Measurements from ENCODE around the gene SPEG.

SPEG gene

DNA sequence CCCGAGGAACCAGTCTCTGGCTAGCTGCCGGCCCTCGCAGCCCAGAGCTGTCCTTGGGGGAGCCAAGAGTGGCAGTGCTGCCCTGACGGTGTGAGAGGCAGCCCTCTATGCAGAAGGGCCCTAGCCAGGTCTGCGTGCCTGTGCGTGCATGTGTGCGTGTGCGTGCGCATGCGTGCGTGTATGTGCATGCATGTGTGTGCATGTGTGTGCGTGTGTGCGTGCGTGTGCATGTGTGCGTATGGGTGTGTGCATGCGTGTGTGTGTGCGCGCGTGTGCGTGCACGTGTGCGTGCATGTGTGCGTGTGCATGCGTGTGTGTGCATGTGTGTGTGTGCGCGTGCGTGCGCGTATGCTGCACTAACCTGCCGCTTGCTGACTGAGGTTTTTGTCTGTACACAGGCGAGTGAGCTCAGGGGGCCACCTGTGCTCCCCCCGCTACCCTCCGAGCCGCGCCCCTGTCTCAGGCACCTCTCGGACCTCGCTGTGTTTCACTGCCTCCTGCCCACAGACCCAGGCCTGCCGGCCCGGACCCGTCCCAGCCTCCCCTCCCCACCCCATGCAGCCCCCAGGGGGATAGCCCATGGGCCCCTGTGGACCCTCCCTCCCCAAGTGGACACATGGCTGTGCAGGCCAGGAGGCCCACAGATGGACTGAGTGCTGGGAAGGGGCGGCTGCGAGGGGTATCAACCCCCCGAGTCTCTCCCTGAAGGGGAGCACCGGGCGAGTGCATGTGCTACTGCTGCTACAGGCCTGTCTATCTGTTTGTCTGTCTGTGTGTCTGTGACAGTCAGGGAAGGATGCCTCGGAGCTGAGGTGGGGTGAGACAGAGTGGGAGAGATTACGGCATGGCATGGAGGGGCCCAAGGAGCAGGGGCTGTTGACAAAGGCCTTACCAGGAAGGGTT, 31.3 kb downstream of the SPEG start:
- no peak overlapping the region for H3K27ac ChIP-seq
- TF ChIP-seq CTCF (conservative IDR thresholded peaks at IDR 0.05), result no peak
- no peak for TF ChIP-seq ZFX (IDR thresholded peaks at IDR 0.05)

DNA sequence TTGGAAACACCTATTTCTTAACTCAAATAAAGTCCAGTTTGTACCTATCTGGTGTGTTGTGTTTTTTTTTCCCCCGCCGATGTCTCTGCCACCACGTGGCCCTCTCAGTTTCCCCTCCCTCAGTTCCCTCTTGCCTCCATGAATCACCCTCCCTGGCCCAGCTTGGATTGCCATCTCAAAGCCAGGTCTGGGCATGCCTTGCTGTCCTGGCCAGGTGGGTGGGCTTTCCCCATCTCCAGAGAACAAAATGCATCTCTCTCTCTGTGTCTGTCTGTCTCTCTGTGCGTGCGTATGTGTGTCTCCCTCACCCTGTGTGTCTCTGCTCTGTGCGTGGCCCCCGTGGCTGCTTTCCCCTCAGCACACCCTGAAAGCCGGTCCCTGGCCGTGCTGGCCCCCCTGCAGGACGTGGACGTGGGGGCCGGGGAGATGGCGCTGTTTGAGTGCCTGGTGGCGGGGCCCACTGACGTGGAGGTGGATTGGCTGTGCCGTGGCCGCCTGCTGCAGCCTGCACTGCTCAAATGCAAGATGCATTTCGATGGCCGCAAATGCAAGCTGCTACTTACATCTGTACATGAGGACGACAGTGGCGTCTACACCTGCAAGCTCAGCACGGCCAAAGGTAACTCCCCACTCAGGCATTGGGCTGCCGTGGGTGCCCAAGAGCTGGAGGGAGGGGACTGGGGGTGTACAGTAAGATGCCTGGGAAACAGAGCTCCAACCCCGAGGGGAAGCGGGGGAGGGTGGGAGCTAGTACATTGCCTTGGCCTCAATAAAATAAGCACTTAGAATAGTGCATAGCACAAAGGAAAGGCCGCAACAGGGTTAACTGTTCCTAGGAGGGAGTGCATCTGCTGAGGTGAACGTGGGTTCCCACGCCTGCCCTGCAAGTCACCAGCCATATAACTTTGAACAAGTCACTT, 32.4 kb downstream of the SPEG start:
- H3K27ac ChIP-seq, result no peak overlapping the region
- TF ChIP-seq CTCF (conservative IDR thresholded peaks at IDR 0.05), result no peak
- no peak for TF ChIP-seq ZFX (IDR thresholded peaks at IDR 0.05)

DNA sequence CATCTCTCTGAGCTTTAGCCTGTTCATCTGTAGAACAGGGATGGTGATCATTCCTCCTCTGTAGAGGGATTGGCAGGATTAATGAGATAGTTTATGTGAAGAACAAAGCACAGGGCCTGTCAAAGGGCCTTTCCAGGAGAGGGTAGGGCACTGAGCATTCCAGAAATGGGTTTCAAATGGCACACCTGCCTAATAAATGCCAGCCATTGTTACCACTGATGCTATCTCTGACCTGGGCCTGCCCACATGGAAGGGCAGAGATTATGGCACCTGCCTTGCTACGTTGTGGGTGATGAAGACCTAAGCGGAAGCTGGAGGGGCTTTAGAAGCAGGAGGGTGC, 33.1 kb downstream of the SPEG start:
- H3K27ac ChIP-seq, result no peak overlapping the region
- TF ChIP-seq ZFX (IDR thresholded peaks at IDR 0.05) (no peak), CTCF (conservative IDR thresholded peaks at IDR 0.05) (no peak)

- H3K27ac ChIP-seq, result no peak overlapping the region
- TF ChIP-seq CTCF (conservative IDR thresholded peaks at IDR 0.05), result no peak
- TF ChIP-seq ZFX (IDR thresholded peaks at IDR 0.05), result no peak
These were observed 34.0 kb downstream of the SPEG start for GRCh38 chr2:219468410-219469185.

DNA sequence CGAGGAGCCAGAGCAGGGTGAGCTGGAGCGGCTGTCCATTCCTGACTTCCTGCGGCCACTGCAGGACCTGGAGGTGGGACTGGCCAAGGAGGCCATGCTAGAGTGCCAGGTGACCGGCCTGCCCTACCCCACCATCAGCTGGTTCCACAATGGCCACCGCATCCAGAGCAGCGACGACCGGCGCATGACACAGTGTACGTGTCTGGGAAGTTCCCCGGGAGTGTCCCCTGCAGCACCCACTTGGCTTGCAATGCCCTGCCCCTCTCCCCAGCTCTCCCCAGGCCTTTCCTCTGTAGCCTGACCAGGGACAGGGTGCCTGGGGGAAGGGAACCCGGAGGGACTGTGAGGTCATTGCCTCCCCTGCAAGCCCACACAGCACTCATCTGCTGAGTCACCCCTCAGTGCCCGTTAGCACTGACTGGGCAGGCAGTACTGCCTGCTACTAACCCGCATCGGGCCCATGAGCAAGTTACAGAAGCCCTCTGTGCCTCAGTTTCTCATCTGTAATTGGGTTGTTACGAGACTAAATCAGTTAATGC, 34.6 kb downstream of the SPEG start:
- TF ChIP-seq CTCF (conservative IDR thresholded peaks at IDR 0.05) (no peak), ZFX (IDR thresholded peaks at IDR 0.05) (no peak)
- no peak overlapping the region for H3K27ac ChIP-seq

- TF ChIP-seq ZFX (IDR thresholded peaks at IDR 0.05), result no peak
- no peak for TF ChIP-seq CTCF (conservative IDR thresholded peaks at IDR 0.05)
- H3K27ac ChIP-seq, result no peak overlapping the region
These were observed 35.8 kb downstream of the SPEG start for GRCh38 chr2:219470429-219470828.

Data from C4-2B (cell line).